Astrocyte of the cerebellum (primary cell): ENCODE measurements around the gene TARP.

Experiments used
- DNase-seq: peaks from one replicate; pipeline ENCODE4 v3.0.0-alpha.2; 2011; ENCODE audit warnings: low read depth
- H3K4me3 ChIP-seq: 2 replicates; pipeline ENCODE4 v1.5.1; 2011; ENCODE audit warnings: mild to moderate bottlenecking, low read depth, low read length, moderate library complexity
- CTCF ChIP-seq: IDR thresholded peaks from 2 replicates; pipeline ENCODE4 v1.5.1; 2012; ENCODE audit warnings: low read length, low read depth, moderate library complexity, mild to moderate bottlenecking; ENCODE audit errors: missing control alignments
- in situ Hi-C: cut with HindIII; loops from 2 replicates; pipeline ENCODE4 v1.10.0; 2017; ENCODE audit warnings: low sequenced_read_pairs

The TARP gene

GRCh38 chr7:38232502-38233366, 40.7 kb downstream of the TARP start:
- TF ChIP-seq CTCF, result no peak
- no peak overlapping the region for H3K4me3 ChIP-seq
- in situ Hi-C loops, result no loop called here
- peak; percentile 82 for DNase-seq

- H3K4me3 ChIP-seq, result no peak overlapping the region
- TF ChIP-seq CTCF, result no peak
- no peak for DNase-seq
- in situ Hi-C loops, result loop anchor here (10.0 kb wide), 1 partner anchor 325 kb away; no protein-coding TSS in a partner anchor
Measured at GRCh38 chr7:38229884-38230642, 43.4 kb downstream of the TARP start.

- in situ Hi-C loops, result loop anchor here (10.0 kb wide), 1 partner anchor 325 kb away; no protein-coding TSS in a partner anchor
- no peak for TF ChIP-seq CTCF
- H3K4me3 ChIP-seq, result no peak overlapping the region
- peak; percentile 91 for DNase-seq
Measured at GRCh38 chr7:38229386-38229785, 44.0 kb downstream of the TARP start.

GRCh38 chr7:38224392-38224791, 49.0 kb downstream of the TARP start:
- in situ Hi-C loops, result loop anchor here (10.0 kb wide), 1 partner anchor 320 kb away; no protein-coding TSS in a partner anchor
- no peak for DNase-seq
- H3K4me3 ChIP-seq, result no peak overlapping the region
- TF ChIP-seq CTCF, result no peak

GRCh38 chr7:38223306-38223705, 50.1 kb downstream of the TARP start:
- DNase-seq, result no peak
- no peak overlapping the region for H3K4me3 ChIP-seq
- in situ Hi-C loops, result loop anchor here (10.0 kb wide), 1 partner anchor 319 kb away; no protein-coding TSS in a partner anchor
- TF ChIP-seq CTCF, result no peak

- peak; percentile 61 for DNase-seq
- no peak overlapping the region for H3K4me3 ChIP-seq
- in situ Hi-C loops, result loop anchor here (10.0 kb wide), 1 partner anchor 318 kb away; no protein-coding TSS in a partner anchor
- TF ChIP-seq CTCF, result peak; percentile 78
Measured at GRCh38 chr7:38222481-38223096, 50.8 kb downstream of the TARP start.
